Embryonic facial prominence (tissue), 1 donor: Measurements from ENCODE around the gene NUDT22.

Experiments
- DNase-seq: peaks from one replicate; pipeline ENCODE4 v3.0.0-alpha.2; 2016; ENCODE audit errors: extremely low spot score

NUDT22 gene

GRCh38 chr11:64225608-64226506, at the start of gene NUDT22, which contains the start of gene TRPT1:
Gene NUDT22, plus strand, starts transcription at chr11:64226274. Its CDS starts 379 bp downstream, at chr11:64226653.
Gene TRPT1, minus strand, starts transcription at chr11:64226186. Its CDS starts 326 bp downstream, at chr11:64225860.
- DNase-seq: no peak

- no peak for DNase-seq
These were observed 49.3 kb upstream of the NUDT22 start for GRCh38 chr11:64176751-64177150.

- DNase-seq: no peak
These were observed 47.9 kb upstream of the NUDT22 start for GRCh38 chr11:64178203-64178602.

- DNase-seq: no peak
These were observed 47.0 kb upstream of the NUDT22 start for GRCh38 chr11:64178951-64179639.

GRCh38 chr11:64180891-64181290, 45.2 kb upstream of the NUDT22 start:
- no peak for DNase-seq

GRCh38 chr11:64181506-64182411, 44.3 kb upstream of the NUDT22 start:
- no peak for DNase-seq

- no peak for DNase-seq
These were observed 42.2 kb upstream of the NUDT22 start for GRCh38 chr11:64183890-64184289.

- DNase-seq: no peak
These were observed 40.8 kb upstream of the NUDT22 start for GRCh38 chr11:64185175-64185692.

- DNase-seq: peak; percentile 99
These were observed 40.2 kb upstream of the NUDT22 start, which contains the start of gene STIP1 for GRCh38 chr11:64185693-64186491. Gene STIP1, plus strand, starts transcription at chr11:64186171. Its CDS starts 91 bp downstream, at chr11:64186262.

GRCh38 chr11:64186492-64187165, 39.4 kb upstream of the NUDT22 start:
- no peak for DNase-seq

- DNase-seq: no peak
These were observed 33.6 kb upstream of the NUDT22 start for GRCh38 chr11:64192434-64192833.

- no peak for DNase-seq
These were observed 29.4 kb upstream of the NUDT22 start for GRCh38 chr11:64196626-64197025.

GRCh38 chr11:64198511-64198910, 27.6 kb upstream of the NUDT22 start:
- DNase-seq: no peak

GRCh38 chr11:64201543-64201942, 24.5 kb upstream of the NUDT22 start:
- no peak for DNase-seq

GRCh38 chr11:64202992-64203391, 23.1 kb upstream of the NUDT22 start:
- DNase-seq: no peak

GRCh38 chr11:64203421-64204079, 22.5 kb upstream of the NUDT22 start:
- DNase-seq: no peak

- no peak for DNase-seq
These were observed 22.0 kb upstream of the NUDT22 start for GRCh38 chr11:64204080-64204440.

- DNase-seq: peak; percentile 80
These were observed 21.5 kb upstream of the NUDT22 start for GRCh38 chr11:64204464-64204989.
